SHP77 (cell line): ENCODE results near the gene CENPU.
"Not testable (repeated sequence)": the region's sequence is repeated elsewhere in the genome, so short reads cannot be mapped to it uniquely, and the experiment has no call there.

ENCODE experiments used
- DNase-seq, 2 experiments: peaks; one replicate each; lab custom pipeline; 2025; lab: John Stamatoyannopoulos, UW

The CENPU gene

DNA sequence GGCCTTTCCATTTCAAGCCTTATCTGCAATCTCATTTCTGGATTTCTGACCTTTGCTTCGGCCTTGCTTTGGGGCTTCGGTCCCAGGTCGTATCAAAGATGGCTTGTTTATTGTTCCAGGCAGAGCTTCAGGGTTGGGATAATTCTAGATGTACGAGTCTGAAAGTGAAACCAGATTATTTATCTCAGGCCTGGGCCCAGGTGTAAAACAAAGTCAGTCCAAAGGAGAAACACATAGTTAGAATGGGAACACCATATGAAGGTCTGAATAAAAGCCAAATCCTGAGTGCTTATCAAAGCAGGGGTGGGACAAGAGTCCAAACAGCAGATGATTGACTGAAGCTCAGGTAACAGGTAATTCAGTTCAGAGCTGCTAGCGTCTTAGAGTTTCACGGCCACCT lies 67.2 kb downstream of the CENPU start:
- DNase-seq: no peak

DNA sequence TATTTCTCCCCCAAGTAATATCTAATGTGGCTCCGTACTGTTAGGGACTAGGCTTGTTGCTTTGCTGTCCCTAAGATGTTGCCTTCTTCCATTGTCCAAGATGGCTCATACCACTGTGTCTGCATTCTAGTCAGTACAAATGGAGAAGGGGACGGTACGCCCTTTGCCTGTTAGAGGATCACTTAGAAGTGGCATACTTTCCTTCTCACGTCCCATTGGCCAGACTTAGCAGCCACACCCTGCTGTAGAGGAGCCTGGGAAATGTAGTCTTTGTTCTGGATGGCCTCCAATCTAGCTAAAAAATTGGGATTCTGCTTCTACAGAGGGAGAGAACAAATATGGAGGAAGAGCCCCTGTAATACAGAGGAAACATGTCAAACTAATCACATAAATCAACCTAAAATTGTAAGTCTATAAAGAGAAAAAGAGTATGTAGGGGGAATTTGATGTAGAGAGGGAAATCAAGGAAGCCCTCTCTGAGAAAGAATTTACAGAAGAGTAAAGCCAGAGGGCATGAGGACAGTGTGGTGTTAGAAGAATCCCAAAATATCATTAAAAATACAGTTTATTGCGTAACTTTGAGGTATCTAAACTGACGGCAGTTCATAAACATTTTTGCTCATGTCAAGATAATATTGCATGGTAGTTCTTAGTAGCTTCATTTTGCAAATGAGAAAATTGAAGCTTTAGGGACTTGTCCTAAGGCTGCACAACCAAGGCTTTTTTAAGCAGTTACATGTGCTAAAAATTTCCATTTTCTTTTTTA lies 69.3 kb downstream of the CENPU start:
- DNase-seq: no peak

GRCh38 chr4:184662236-184662635 lies 71.7 kb downstream of the CENPU start:
- DNase-seq: no peak

- no peak for DNase-seq
Observed at GRCh38 chr4:184660978-184661377, 72.9 kb downstream of the CENPU start.

GRCh38 chr4:184657820-184658219 lies 76.1 kb downstream of the CENPU start:
- not testable (repeated sequence) for DNase-seq

GRCh38 chr4:184657144-184657543 lies 76.8 kb downstream of the CENPU start:
- DNase-seq: no peak

DNA sequence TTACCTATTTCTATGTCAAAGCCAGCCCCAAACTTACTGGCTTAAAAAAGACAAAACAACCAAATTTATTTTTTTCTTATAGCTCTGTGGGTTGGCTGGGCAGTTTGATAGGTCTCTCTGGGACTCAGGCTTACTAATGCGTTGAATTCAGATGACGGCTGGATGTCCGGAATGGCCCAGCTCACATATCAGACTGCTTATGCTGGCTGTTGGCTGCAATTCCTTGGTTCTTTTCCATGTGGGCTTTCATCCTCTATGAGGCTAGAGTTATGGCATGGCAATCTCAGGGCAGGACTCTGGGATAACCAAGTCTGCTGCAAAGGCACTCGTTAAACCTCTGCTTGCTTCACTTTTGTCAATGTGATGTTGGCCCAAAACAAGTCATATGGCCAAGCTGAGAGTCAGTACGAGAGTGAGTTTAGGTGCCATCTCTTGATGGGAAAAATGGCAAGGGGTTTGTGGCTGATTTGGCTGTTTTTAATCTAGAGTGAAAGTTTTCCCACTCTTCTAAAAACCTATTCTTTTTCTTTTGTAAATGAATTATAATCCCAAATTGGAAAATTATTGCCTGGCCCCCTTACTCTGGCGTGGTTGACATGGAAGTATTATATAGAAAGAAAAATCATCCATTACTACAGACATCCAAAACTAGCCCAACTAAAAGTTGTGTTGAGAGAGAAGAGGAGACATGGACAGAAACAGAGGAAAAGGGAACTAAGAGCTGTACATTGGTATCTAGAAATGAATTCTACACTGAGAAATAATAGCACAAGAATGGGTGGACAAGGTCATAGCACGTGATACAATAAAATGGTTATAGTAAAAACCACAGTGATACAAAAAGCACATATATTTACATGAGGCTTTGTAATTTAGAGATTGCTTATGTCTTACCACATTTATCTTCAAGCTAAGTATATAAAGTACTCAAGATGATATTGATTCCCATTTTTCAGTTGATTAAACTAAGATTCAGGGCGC lies 77.7 kb downstream of the CENPU start:
- no peak for DNase-seq

- DNase-seq: no peak
Observed at GRCh38 chr4:184653650-184654049, 80.2 kb downstream of the CENPU start.

DNA sequence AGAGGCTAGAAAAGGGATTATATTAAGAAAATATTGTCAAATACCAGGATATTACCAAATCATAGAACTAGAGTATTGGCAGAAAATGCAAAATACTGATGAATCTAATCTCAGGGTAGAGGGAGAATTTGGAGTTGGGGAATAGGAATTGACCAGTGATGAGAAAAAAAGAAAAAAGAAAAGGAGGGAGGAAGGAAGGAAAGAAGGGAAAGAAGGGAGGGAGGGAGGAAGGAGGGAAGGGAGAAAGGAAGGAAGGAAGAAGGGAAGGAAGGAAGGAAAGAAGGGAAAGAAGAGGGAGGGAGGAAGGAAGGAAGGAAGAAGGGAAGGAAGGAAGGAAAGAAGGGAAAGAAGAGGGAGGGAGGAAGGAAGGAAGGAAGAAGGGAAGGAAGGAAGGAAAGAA lies 81.2 kb downstream of the CENPU start:
- DNase-seq: not testable (repeated sequence)

- no peak for DNase-seq
Observed at GRCh38 chr4:184651899-184652298, 82.0 kb downstream of the CENPU start.

GRCh38 chr4:184649971-184650855 lies 83.7 kb downstream of the CENPU start:
- DNase-seq: peak in 1 of 2 experiments; percentile 7

DNA sequence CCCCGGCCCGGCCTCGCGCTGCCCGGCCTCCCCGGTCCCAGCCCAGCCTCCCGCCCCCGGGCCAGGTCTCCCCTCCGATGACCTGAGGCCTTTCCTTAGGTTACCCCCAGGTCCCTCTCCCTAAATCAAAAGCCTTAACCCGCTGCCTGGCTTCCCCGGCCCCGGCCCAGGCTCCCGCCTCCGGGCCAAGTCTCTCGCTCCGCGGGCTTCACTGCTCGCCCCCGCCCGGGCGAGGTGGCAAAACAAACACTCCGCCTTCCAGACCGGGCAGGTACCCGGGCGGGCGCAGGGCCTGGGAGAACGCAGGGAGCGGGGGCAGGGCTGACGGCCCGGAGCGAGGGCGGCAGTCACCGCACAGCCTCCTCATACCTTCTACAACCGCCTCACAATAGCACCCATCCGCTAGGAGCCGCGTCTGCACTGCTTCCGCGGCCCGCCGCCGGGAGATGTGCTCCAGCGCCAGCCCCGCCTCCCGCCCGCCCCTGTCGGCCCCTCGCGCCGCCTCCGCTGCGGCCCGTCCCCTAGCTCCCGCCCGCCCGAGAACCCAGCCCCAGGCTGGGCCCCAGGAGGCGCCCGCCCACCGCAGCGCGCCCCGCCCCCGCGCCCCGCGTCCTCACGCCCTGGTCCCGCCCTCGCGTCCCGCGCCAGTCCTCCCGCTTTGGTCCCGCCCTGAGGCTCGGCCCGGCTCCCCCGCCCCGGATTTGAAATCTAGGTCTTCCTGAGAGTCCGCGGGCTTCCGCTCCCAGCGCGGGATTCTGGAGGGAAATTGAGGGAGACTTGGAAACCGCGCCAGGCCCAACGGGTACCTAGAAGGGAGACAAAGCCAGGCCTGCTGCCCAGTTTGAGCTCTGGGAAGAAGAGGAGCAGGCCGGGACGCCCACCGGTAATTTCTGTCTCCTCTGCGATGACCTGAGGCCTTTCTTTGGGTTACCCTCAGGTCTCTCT lies 84.6 kb downstream of the CENPU start, which contains the start of the genes CASP3 and PRIMPOL:
TSS of gene CASP3 (minus strand) at position 422 of the 945 bp plus-strand sequence. CDS start 10,994 bp downstream, outside the sequence.
TSS of gene PRIMPOL (plus strand) at position 713 of the 945 bp plus-strand sequence. CDS start 7,403 bp downstream, outside the sequence.
- peak; percentile 81 to 87 for DNase-seq

GRCh38 chr4:184648313-184649025 lies 85.4 kb downstream of the CENPU start:
- peak in 1 of 2 experiments; percentile 1 for DNase-seq

DNA sequence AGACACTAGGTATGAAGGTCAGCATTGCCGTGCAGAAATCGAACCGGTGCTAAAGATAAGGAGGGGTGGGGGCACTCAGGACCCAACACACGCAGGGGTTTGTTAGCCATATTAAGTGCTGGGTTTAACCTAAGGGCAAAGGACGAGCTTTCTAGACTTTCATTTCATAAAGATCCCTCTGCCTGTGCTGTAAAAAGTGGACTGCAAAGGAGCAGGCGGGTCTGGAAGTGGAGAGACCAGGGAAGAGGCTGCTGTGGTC lies 85.9 kb downstream of the CENPU start:
- DNase-seq: no peak

- no peak for DNase-seq
Observed at GRCh38 chr4:184647266-184648053, 86.4 kb downstream of the CENPU start.

GRCh38 chr4:184645904-184646610 lies 87.8 kb downstream of the CENPU start:
- no peak for DNase-seq

DNA sequence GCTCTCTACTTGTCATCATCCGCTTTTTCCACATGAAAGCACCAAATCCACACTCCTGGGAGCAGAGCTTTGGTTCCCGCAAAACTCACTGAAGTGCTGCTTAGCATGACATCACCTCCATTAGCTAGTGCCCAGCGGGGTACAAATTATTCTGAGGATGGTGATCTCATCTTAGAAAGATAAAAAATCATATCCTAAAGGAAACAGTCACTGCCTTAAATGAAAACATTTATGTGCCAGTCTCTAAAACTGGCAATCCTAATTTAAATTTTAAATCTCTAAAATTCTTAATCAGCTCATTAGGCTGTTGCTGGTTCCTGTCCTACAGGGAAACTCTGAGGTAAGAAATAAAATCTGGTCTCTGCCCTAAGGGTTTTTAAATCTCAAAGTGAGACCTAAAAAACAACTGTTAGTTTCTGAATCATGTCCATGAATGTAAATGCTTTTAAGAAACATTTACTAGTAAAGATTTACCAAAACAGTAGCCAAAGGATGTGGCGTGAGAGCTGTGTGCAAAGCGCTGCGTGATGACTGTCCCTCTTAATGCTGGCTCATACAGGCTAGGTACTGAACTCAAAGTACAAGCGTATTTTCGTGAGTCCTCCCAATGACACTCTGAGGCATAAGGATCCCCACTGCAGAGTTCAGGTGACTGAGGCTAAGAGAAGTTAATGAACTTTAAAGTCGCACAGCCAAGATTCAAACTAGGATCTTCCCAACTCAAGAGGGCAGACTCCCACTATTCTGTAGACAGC lies 89.2 kb downstream of the CENPU start:
- no peak for DNase-seq
